Activated gamma-delta T cell treated with anti-CD3 and anti-CD28 coated beads, Interleukin-2, amount 50 U/mL, for 16 hours (primary cell): ENCODE results near the gene SOX1.

Experiments used
- DNase-seq: peaks from one replicate; pipeline ENCODE4 v3.0.0-alpha.2; 2020; ENCODE audit warnings: low read depth

The SOX1 gene

GRCh38 chr13:112106478-112107141 is 39.7 kb downstream of the SOX1 start:
- no peak for DNase-seq

- no peak for DNase-seq
Measured at GRCh38 chr13:112107289-112107688, 40.3 kb downstream of the SOX1 start.

- no peak for DNase-seq
Measured at GRCh38 chr13:112110479-112110878, 43.5 kb downstream of the SOX1 start.

GRCh38 chr13:112111239-112111857 is 44.4 kb downstream of the SOX1 start:
- no peak for DNase-seq

GRCh38 chr13:112112534-112113276 is 45.8 kb downstream of the SOX1 start:
- DNase-seq: no peak

GRCh38 chr13:112113348-112113747 is 46.4 kb downstream of the SOX1 start:
- DNase-seq: no peak

- DNase-seq: no peak
Measured at GRCh38 chr13:112113851-112114250, 46.9 kb downstream of the SOX1 start.

GRCh38 chr13:112114391-112114790 is 47.4 kb downstream of the SOX1 start:
- DNase-seq: no peak

- DNase-seq: no peak
Measured at GRCh38 chr13:112115403-112116091, 48.6 kb downstream of the SOX1 start.

GRCh38 chr13:112116187-112116950 is 49.4 kb downstream of the SOX1 start:
- no peak for DNase-seq

- DNase-seq: no peak
Measured at GRCh38 chr13:112117258-112117954, 50.5 kb downstream of the SOX1 start.

GRCh38 chr13:112117955-112118302 is 51.0 kb downstream of the SOX1 start:
- DNase-seq: no peak

- DNase-seq: no peak
Measured at GRCh38 chr13:112118451-112119064, 51.6 kb downstream of the SOX1 start.

GRCh38 chr13:112119192-112120030 is 52.5 kb downstream of the SOX1 start:
- DNase-seq: no peak

- no peak for DNase-seq
Measured at GRCh38 chr13:112120031-112120373, 53.1 kb downstream of the SOX1 start.
